ENCODE data around the gene NCOA1. TPM values are rescaled to one million over a fixed set of nuclear protein-coding genes. Genes with fewer than 3 reads are reported as not detected.

Gene NCOA1
- polyA plus RNA-seq, 3 donors: 7.3 to 30.2 (median 10.2) TPM

GRCh38 chr2:24816404-24816803, 325.4 kb downstream of the NCOA1 start:
- Histone ChIP-seq H2AFZ (ENCODE audit: insufficient read depth, low read depth, low read length, poor library complexity, severe bottlenecking) (no peak overlapping the region), H3K27me3 (ENCODE audit: control insufficient read depth in 2 of 2, insufficient read depth in 2 of 2, low read length in 2 of 2) (no peaks in the 10 kb centered on the region), H3K4me1 (ENCODE audit: control insufficient read depth in 1 of 2, insufficient read depth in 2 of 2, low read length in 2 of 2) (peaks cover 17 to 21% of the 10 kb centered on the region in 2 donors), H3K4me3 (replicated peaks in 1 of 3; ENCODE audit: low read depth in 2 of 3, low read length in 3 of 3) (no peak overlapping the region), H3K4me2 (replicated peaks; ENCODE audit: extremely low read depth, low read length, poor library complexity, severe bottlenecking) (no peak overlapping the region), H3K79me2 (ENCODE audit: insufficient read depth, low read length) (peaks cover 25% of the 10 kb centered on the region), H3K36me3 (replicated peaks in 1 of 2; ENCODE audit: control insufficient read depth in 1 of 2, insufficient read depth in 2 of 2, low read length in 2 of 2) (peaks cover 30 to 71% of the 10 kb centered on the region in 2 donors), H3K27ac (ENCODE audit: low read depth in 1 of 2, low read length in 2 of 2) (peak overlapping the region in 1 of 2 donors; percentile 59), H4K20me1 (ENCODE audit: insufficient read depth, low read length) (no peaks in the 10 kb centered on the region), H3K9ac (ENCODE audit: insufficient read depth, low read length, poor library complexity, severe bottlenecking) (no peak overlapping the region), H3K9me3 (replicated peaks in 1 of 2; ENCODE audit: control insufficient read depth in 1 of 2, insufficient read depth in 1 of 2, low read length in 2 of 2) (no peaks in the 10 kb centered on the region)
- H3K36me3 Mint-ChIP-seq: peaks cover 49 to 80% of the 10 kb centered on the region in 2 donors
- 100% methylated on average over 4 of the region's 6 CpGs for WGBS (ENCODE audit: insufficient coverage)
- intact Hi-C loops (cut with micrococcal nuclease): no loop called here
- H3K4me3 Mint-ChIP-seq: no peak overlapping the region
- peak overlapping the region in 2 of 7 donors; percentile 55 to 61 for H3K27ac Mint-ChIP-seq
- TF ChIP-seq, protein P1, sequence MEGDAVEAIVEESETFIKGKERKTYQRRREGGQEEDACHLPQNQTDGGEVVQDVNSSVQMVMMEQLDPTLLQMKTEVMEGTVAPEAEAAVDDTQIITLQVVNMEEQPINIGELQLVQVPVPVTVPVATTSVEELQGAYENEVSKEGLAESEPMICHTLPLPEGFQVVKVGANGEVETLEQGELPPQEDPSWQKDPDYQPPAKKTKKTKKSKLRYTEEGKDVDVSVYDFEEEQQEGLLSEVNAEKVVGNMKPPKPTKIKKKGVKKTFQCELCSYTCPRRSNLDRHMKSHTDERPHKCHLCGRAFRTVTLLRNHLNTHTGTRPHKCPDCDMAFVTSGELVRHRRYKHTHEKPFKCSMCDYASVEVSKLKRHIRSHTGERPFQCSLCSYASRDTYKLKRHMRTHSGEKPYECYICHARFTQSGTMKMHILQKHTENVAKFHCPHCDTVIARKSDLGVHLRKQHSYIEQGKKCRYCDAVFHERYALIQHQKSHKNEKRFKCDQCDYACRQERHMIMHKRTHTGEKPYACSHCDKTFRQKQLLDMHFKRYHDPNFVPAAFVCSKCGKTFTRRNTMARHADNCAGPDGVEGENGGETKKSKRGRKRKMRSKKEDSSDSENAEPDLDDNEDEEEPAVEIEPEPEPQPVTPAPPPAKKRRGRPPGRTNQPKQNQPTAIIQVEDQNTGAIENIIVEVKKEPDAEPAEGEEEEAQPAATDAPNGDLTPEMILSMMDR (IDR thresholded peaks at IDR 0.05): no peak
- H3K9me3 Mint-ChIP-seq: no peaks in the 10 kb centered on the region
- peaks cover 23% of the 10 kb centered on the region for H3K4me1 Mint-ChIP-seq
- DNase-seq: no peak
- H3K27me3 Mint-ChIP-seq (ENCODE audit: low read depth in 3 of 3): no peaks in the 10 kb centered on the region

DNA sequence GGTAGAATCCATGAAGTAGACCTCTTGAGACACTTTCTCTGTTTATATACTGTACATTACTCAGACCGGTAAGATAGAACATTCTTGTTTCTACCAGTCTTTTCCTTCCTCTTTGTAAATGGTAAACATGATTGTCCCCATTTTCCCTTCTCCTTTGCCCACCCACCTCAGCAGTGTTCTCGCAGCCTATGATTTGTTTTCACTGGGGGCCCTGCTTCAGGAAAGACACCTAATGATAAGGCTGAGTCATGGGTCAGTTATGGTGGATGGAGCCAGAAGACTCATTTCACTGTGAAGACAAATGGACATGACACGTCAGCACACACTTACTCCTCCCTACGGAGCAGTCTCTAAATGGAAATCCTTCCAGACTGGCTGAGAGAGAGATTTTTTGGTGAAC, 325.8 kb downstream of the NCOA1 start:
- Mint-ChIP-seq H3K9me3 (no peaks in the 10 kb centered on the region), H3K4me1 (peaks cover 23% of the 10 kb centered on the region), H3K36me3 (peaks cover 52 to 85% of the 10 kb centered on the region in 2 donors), H3K4me3 (no peak overlapping the region), H3K27ac (peak overlapping the region in 4 of 7 donors; percentile 22 to 64 (median 54)), H3K27me3 (ENCODE audit: low read depth in 3 of 3) (no peaks in the 10 kb centered on the region)
- H2AFZ ChIP-seq (ENCODE audit: insufficient read depth, low read depth, low read length, poor library complexity, severe bottlenecking): no peak overlapping the region
- peaks cover 17 to 21% of the 10 kb centered on the region in 2 donors for H3K4me1 ChIP-seq (ENCODE audit: control insufficient read depth in 1 of 2, insufficient read depth in 2 of 2, low read length in 2 of 2)
- no CpG with 5 or more reads among the region's 4 CpGs for WGBS (ENCODE audit: insufficient coverage)
- no peak overlapping the region for H3K4me2 ChIP-seq (replicated peaks; ENCODE audit: extremely low read depth, low read length, poor library complexity, severe bottlenecking)
- H4K20me1 ChIP-seq (ENCODE audit: insufficient read depth, low read length): no peaks in the 10 kb centered on the region
- no peaks in the 10 kb centered on the region for H3K9me3 ChIP-seq (replicated peaks in 1 of 2; ENCODE audit: control insufficient read depth in 1 of 2, insufficient read depth in 1 of 2, low read length in 2 of 2)
- no peak for DNase-seq
- intact Hi-C loops (cut with micrococcal nuclease): no loop called here
- peaks cover 32 to 75% of the 10 kb centered on the region in 2 donors for H3K36me3 ChIP-seq (replicated peaks in 1 of 2; ENCODE audit: control insufficient read depth in 1 of 2, insufficient read depth in 2 of 2, low read length in 2 of 2)
- no peak overlapping the region for H3K9ac ChIP-seq (ENCODE audit: insufficient read depth, low read length, poor library complexity, severe bottlenecking)
- peaks cover 22% of the 10 kb centered on the region for H3K79me2 ChIP-seq (ENCODE audit: insufficient read depth, low read length)
- no peaks in the 10 kb centered on the region for H3K27me3 ChIP-seq (ENCODE audit: control insufficient read depth in 2 of 2, insufficient read depth in 2 of 2, low read length in 2 of 2)
- TF ChIP-seq, protein P1 (IDR thresholded peaks at IDR 0.05): no peak
- H3K4me3 ChIP-seq (replicated peaks in 1 of 3; ENCODE audit: low read depth in 2 of 3, low read length in 3 of 3): no peak overlapping the region
- H3K27ac ChIP-seq (ENCODE audit: low read depth in 1 of 2, low read length in 2 of 2): peak overlapping the region in 1 of 2 donors; percentile 59

Data from CD14-positive monocyte (primary cell).